ENCODE data around the gene CHD6.

CHD6 gene

DNA sequence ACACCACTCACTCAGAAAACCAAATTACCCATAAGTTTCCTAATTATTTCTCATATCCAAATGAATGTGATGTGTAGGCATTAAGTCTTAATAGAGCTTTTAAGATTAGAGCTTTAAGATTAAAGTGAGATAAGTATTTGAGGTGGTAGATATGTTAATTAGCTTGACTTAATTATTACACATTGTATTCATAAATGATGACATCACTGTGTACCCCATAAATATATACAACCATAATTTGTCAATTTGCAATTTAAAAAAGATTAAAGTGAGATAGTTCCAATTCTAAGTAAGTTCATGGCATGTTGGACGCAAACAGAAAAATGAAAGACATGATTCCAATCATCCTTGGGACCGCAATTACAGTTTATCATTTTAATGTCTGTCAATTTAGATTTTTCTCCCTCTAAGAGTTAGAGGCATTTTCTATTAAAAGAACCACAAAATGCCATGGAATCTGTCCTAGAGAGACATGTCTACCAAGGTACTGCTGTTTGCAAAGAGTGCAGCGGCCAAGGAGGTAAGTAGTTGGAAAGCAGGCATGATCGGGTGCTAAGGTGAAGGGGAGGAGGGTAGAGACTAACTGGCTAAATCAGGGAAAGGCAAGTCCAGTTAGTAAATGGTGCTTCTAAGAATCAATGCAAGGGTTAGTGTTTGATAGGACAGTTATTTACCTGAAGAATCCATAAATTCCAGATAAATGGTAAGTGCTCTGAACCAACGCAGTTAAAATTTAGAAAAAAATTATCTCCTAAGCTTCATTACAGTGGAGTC, 65.7 kb downstream of the CHD6 start:
- no peak overlapping the region for H3K27ac ChIP-seq

DNA sequence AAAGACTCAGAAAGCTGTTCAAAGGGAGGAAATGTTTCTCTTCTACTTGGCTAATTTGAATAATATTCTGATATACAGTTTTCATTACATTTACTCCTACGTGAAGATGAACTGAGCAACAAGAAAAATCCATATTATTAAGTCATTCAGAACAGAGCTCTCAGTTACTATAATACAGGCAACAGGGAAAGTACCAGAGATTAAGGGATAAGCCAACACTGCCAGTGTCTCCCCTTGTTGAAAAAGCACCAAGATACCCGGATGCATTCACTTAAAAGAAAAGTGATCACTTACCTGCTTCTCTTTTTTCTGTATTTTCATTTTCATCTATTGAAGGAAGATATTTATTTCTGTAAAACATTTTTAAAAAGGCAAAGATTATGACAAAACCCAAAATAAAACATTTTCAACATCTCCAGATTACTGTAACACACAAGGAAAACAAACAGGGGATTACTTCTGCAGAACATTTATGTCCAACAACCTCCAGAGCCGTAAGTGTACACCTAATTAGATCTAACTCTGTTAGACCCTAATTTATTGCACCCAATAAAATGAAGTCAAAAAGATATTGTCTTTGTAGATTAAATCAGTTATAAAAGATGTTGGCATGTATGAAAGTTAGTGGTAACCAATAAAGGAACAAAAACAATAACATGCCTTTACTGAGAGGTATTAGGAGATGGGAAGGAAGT, 67.0 kb downstream of the CHD6 start:
- H3K27ac ChIP-seq: no peak overlapping the region
- no peak for TF ChIP-seq ZFX (IDR thresholded peaks at IDR 0.05)
- TF ChIP-seq, protein P1, sequence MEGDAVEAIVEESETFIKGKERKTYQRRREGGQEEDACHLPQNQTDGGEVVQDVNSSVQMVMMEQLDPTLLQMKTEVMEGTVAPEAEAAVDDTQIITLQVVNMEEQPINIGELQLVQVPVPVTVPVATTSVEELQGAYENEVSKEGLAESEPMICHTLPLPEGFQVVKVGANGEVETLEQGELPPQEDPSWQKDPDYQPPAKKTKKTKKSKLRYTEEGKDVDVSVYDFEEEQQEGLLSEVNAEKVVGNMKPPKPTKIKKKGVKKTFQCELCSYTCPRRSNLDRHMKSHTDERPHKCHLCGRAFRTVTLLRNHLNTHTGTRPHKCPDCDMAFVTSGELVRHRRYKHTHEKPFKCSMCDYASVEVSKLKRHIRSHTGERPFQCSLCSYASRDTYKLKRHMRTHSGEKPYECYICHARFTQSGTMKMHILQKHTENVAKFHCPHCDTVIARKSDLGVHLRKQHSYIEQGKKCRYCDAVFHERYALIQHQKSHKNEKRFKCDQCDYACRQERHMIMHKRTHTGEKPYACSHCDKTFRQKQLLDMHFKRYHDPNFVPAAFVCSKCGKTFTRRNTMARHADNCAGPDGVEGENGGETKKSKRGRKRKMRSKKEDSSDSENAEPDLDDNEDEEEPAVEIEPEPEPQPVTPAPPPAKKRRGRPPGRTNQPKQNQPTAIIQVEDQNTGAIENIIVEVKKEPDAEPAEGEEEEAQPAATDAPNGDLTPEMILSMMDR (conservative IDR thresholded peaks at IDR 0.05): no peak

More for the DNA sequence above, 65.7 kb downstream of the CHD6 start:
- TF ChIP-seq ZFX (IDR thresholded peaks at IDR 0.05): no peak
- TF ChIP-seq, protein P1 (conservative IDR thresholded peaks at IDR 0.05): no peak

DNA sequence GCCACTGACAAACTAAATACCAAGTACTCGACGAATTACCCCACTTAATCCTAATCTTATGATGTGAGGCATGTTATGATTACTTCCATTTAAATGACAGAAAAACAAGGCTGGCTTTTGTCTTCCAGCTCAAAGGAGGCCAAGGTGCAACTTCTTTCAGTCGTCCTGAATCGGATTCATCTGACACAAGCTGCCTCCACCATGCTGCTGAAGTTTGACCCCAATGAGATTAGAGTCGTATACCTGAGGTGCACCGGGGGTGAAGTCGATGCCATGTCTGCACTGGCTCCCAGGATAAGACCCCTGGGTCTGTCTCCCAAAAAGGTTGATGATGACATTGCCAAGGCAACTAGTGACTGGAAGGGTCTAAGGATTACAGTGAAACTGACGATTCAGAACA, 71.0 kb downstream of the CHD6 start:
- no peak for TF ChIP-seq ZFX (IDR thresholded peaks at IDR 0.05)
- no peak overlapping the region for H3K27ac ChIP-seq

DNA sequence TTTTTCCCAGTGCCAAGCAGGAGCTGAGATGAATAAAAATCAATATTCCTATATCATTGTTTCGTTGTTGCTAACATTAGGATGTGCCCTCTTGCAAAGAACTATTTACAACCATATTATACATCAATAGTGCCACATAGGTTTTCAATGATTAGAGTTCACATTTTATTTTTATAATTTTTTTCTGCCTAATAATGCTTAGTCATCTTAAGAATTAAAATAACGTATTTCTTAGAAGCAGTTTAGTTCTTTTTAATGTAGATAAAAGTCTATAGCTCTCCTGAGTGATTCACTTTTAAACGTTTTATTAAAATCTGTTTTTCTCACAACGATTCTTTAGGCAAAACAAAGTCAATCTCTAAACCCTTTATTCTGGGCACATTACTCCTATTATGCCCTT, 71.6 kb downstream of the CHD6 start:
- no peak for TF ChIP-seq ZFX (IDR thresholded peaks at IDR 0.05)
- TF ChIP-seq, protein P1 (conservative IDR thresholded peaks at IDR 0.05): no peak

DNA sequence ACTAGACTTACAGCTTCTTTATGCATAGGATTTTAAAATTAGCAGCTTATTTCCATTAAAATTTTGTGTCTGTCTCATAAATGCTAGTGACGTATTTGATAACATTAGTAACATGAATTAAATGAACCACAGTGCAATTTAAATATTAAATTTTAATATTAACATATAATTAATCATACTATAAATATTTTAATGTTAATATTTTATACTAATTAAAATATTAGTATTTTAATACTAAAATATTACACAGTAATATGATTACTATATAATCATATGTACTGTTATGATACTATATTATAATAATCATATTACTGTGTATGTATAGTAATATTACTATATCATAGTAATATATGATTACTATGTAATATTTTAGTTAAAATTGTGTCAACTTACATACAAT, 73.7 kb downstream of the CHD6 start:
- TF ChIP-seq, protein P1 (conservative IDR thresholded peaks at IDR 0.05): no peak
- no peak for TF ChIP-seq ZFX (IDR thresholded peaks at IDR 0.05)
- no peak overlapping the region for H3K27ac ChIP-seq

More for the DNA sequence above, 71.6 kb downstream of the CHD6 start:
- H3K27ac ChIP-seq: no peak overlapping the region

DNA sequence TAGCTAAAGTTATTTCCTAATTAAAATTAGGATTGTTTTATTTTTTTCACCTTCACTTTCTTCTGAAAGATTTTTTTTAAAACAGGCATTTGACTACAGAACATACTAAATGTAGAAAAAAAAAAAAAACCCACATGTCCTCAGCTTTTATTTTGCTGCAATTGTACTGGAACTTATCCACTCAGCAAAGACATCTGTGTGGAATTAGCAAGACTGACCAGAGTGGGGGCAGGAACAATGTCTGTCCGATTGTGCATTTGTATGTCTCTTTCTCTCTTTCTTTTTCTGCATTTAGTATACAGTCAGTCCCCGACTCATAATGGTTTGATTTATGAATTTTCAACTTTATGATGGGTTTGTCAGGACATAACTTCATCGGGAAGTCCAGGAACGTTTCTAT, 77.3 kb downstream of the CHD6 start:
- TF ChIP-seq, protein P1 (conservative IDR thresholded peaks at IDR 0.05): no peak
- TF ChIP-seq ZFX (IDR thresholded peaks at IDR 0.05): no peak
- H3K27ac ChIP-seq: no peak overlapping the region

DNA sequence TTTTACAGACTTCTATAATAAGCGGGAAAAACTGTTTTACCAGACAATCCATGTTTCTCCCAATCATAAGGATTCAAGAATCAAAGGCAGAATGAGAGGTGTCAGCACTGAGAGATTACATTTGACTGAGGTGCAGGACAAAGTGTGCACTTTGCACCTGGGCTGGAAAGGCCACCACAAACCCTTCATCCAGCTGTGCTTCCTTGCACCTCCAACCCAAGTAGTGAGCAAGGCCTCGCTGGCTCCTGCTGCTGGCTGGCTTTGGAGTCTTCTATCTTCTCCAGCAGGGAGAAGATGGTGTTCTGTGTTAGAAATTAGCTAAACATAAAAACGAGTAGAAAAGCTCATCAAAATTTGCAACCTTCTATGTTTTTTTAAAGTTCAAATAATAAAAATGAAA, 77.7 kb downstream of the CHD6 start:
- H3K27ac ChIP-seq: no peak overlapping the region
- TF ChIP-seq, protein P1 (conservative IDR thresholded peaks at IDR 0.05): no peak
- no peak for TF ChIP-seq ZFX (IDR thresholded peaks at IDR 0.05)

All from C4-2B (cell line).